ENCODE data around the gene ZNF644. TPM values are rescaled to one million over a fixed set of nuclear protein-coding genes. Genes with fewer than 3 reads are reported as not detected.

ZNF644 gene
- polyA plus RNA-seq, 1 of the 3 experiments (the other 2 are of a cell fraction): 5.6 TPM

DNA sequence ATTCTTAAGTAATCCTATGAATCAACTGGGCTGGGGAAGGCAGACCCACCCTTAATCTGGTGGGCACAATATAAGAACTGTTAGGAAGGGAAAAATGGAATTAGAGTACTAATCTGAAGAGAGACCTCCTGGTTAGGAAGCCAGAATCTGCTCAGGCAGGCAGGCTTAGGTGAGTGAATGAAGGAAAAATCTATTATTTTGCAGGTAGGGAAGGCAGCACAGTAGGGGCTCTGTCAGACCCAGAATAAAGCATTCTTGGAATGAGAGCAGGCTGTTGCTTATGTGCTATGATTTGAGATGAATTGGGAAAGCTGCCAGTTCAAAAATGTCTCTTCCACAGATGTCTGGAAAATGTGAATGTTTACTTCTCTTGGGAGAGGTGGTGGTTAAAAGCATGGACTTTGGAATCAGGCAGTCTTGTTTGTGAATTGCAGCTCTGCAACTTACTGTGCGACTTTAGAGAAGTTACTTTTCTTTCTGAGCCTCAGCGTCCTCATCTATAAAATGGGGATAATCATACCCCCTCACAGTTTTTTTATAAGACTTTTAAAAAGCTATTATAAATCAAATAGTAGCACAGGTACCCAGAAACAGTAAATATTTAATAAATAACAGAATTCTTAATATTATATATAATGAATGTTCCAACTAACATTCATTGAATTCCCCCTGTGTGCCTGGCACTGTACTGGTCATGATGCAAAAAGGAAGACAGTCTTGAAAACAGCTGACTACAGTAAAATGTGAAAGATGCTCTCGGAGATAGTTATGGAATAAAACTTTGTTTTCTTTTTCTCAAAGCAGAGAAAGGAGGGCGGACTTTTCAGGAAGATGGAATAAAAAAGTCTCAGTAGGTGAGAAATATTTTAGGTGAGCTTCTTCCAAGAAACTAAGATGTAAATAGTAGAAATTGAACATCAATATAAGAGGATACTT is 15.3 kb upstream of the ZNF644 start:
- no peak for DNase-seq
- WGBS (ENCODE audit: low lambda C conversion rate): 24% methylated on average over 4 of the region's 4 CpGs
- H3K27ac ChIP-seq (ENCODE audit: low read depth in 2 of 2, low read length in 1 of 2): no peak overlapping the region
- H3K9me2 ChIP-seq: no peaks in the 10 kb centered on the region
- no peak overlapping the region for H2AFZ ChIP-seq (ENCODE audit: low read depth)
- CTCF ChIA-PET: interaction anchor here (0.7 to 1.2 kb wide), 2 partner anchors 12 to 128 kb away, joined by 3 read pairs; no protein-coding TSS in a partner anchor
- H3K4me3 ChIP-seq (ENCODE audit: low read depth in 2 of 2, low read length in 1 of 2): no peak overlapping the region
- no peaks in the 10 kb centered on the region for H3K9me3 ChIP-seq
- H3K9ac ChIP-seq: no peak overlapping the region
- no peaks in the 10 kb centered on the region for H3F3A ChIP-seq (replicated peaks; ENCODE audit: insufficient read depth)
- H4K20me1 ChIP-seq (ENCODE audit: insufficient read depth): no peaks in the 10 kb centered on the region
- TF ChIP-seq TAF1 (IDR thresholded peaks at IDR 0.05; ENCODE audit: borderline replicate concordance, low read depth, low read length) (no peak), TEAD4 (IDR thresholded peaks at IDR 0.05; ENCODE audit: borderline replicate concordance, insufficient read depth) (no peak), EZH2phosphoT487 (IDR thresholded peaks at IDR 0.05; ENCODE audit: borderline replicate concordance, low read depth) (no peak), RFX5 (IDR thresholded peaks at IDR 0.05; ENCODE audit: low read length) (no peak), GABPA (IDR thresholded peaks at IDR 0.05; ENCODE audit: low read depth) (no peak), RAD21 (IDR thresholded peaks at IDR 0.05; ENCODE audit: low read length) (no peak), REST (IDR thresholded peaks at IDR 0.05; ENCODE audit: low read depth, low read length) (no peak), RXRA (IDR thresholded peaks at IDR 0.05; ENCODE audit: borderline replicate concordance, low read depth) (no peak), NRF1 (IDR thresholded peaks at IDR 0.05; ENCODE audit: low read depth, low read length) (no peak), FOXM1 (IDR thresholded peaks at IDR 0.05; ENCODE audit: low read depth) (no peak), MXI1 (IDR thresholded peaks at IDR 0.05; ENCODE audit: low read depth, low read length) (no peak), CTCF (IDR thresholded peaks at IDR 0.05) (no peak), FOSL2 (IDR thresholded peaks at IDR 0.05; ENCODE audit: borderline replicate concordance, low read depth) (no peak)
- TF ChIP-seq, protein P1, sequence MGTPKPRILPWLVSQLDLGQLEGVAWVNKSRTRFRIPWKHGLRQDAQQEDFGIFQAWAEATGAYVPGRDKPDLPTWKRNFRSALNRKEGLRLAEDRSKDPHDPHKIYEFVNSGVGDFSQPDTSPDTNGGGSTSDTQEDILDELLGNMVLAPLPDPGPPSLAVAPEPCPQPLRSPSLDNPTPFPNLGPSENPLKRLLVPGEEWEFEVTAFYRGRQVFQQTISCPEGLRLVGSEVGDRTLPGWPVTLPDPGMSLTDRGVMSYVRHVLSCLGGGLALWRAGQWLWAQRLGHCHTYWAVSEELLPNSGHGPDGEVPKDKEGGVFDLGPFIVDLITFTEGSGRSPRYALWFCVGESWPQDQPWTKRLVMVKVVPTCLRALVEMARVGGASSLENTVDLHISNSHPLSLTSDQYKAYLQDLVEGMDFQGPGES (IDR thresholded peaks at IDR 0.05; ENCODE audit: low read depth, low read length): no peak
- no peaks in the 10 kb centered on the region for H3K27me3 ChIP-seq (ENCODE audit: insufficient read depth)
- no peaks in the 10 kb centered on the region for H3K4me1 ChIP-seq (ENCODE audit: control insufficient read depth in 1 of 2, insufficient read depth in 2 of 2, low read depth in 1 of 2, low read length in 1 of 2)
- no peaks in the 10 kb centered on the region for H3K79me2 ChIP-seq (ENCODE audit: insufficient read depth)
- POLR2A ChIA-PET: no interaction called here
- H3K36me3 ChIP-seq (replicated peaks in 1 of 2; ENCODE audit: control insufficient read depth in 1 of 2, insufficient read depth in 2 of 2, low read length in 1 of 2): no peaks in the 10 kb centered on the region
- H3K4me2 ChIP-seq: no peak overlapping the region
